A549 (cell line): ENCODE data around the gene HTRA2.

Experiments used
- ELK1 ChIP-seq: fragments of 150-350 bp; IDR thresholded peaks from 2 replicates; pipeline ENCODE4 v1.6.1; 2014; ENCODE audit warnings: low read depth, mild to moderate bottlenecking, low read length
- EP300 ChIP-seq, 2 experiments: fragments of >200 bp; sonication (Bioruptor Twin); formaldehyde crosslinking; IDR thresholded peaks; 2 replicates in 1 of 2; 3 replicates in 1 of 2; pipeline ENCODE4 v1.6.1; 2016 to 2017
- HOXB5 ChIP-seq: fragments of 250-450 bp; sonication (Bioruptor Pico); IDR thresholded peaks from 2 replicates; pipeline ENCODE4 v1.5.0; 2020; ENCODE audit warnings: mild to moderate bottlenecking, moderate library complexity
- JUN ChIP-seq, 2 experiments: fragments of >200 bp; sonication (Bioruptor Twin); formaldehyde crosslinking; IDR thresholded peaks; 2 replicates in 1 of 2; 3 replicates in 1 of 2; pipeline ENCODE4 v1.6.1; 2016 to 2017
- POLR2A ChIP-seq: IDR thresholded peaks from 2 replicates; pipeline ENCODE4 v1.6.1; 2012; ENCODE audit warnings: mild to moderate bottlenecking, low read length
- TF ChIP-seq, protein P1 (sequence below): fragments of >200 bp; sonication (Bioruptor Twin); formaldehyde crosslinking; IDR thresholded peaks from 3 replicates; pipeline ENCODE4 v1.5.1; 2016

DNA sequence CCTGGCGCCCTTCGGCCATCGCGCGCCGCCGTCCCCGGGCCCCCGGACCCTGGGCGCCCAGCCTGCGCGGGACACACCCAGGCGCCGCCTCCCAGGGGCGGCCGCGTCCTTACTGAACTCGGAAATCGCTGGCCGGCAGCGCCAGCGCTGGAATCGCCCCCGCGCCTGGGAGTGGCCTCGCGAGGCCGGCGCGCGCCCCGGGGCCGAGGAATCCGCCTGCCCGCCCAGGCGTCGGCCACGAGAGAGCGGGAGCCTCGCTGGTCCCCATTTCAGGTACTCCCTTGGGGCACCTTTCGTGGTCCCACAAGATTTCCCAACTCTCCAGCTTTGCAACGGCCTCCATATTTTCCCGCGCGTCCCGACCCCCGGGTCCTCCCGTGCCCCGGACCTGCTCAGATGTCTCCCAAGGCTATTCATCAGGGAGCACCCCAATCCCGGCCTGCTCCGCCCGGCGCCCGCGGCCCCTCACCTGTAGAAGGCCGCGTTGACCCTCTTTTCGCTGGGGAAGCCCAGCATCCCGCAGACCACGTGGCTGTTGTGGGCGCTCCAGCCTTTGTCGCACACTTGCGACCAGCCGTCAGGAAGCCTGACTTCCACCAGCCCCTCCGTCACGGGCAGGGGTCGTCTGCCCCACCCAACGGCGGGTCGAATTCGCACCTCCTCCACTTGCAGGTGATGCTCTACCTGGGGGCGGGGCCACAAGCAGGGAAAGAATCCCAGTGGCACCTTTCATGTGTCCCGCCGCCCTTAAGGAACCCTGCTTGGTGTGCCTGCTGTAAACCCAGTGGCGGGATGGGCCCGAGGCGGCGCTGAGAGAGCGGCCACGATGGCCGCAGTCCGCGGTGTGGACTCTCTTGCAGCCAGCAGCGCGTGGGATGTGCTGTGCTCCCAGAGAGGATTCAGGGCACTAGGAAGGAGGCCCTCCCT lies 19.4 kb downstream of the HTRA2 start:
- TF ChIP-seq EP300 (IDR thresholded peaks at IDR 0.05): no peak
- 0 out of 2 replicates have a peak, but pooled peaks have one; percentile 43 for TF ChIP-seq HOXB5 (CRISPR knock-in tag)
- peak; percentile 79 for TF ChIP-seq POLR2A
- TF ChIP-seq, protein P1, sequence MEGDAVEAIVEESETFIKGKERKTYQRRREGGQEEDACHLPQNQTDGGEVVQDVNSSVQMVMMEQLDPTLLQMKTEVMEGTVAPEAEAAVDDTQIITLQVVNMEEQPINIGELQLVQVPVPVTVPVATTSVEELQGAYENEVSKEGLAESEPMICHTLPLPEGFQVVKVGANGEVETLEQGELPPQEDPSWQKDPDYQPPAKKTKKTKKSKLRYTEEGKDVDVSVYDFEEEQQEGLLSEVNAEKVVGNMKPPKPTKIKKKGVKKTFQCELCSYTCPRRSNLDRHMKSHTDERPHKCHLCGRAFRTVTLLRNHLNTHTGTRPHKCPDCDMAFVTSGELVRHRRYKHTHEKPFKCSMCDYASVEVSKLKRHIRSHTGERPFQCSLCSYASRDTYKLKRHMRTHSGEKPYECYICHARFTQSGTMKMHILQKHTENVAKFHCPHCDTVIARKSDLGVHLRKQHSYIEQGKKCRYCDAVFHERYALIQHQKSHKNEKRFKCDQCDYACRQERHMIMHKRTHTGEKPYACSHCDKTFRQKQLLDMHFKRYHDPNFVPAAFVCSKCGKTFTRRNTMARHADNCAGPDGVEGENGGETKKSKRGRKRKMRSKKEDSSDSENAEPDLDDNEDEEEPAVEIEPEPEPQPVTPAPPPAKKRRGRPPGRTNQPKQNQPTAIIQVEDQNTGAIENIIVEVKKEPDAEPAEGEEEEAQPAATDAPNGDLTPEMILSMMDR: no peak
- no peak for TF ChIP-seq ELK1
- peak in 1 of 2 experiments; percentile 59; a peak in 1 of 5 replicates for TF ChIP-seq JUN (IDR thresholded peaks at IDR 0.05)
